K562 (cell line): ENCODE data around the gene CNPY4. TPM values are rescaled to one million over a fixed set of nuclear protein-coding genes. Genes with fewer than 3 reads are reported as not detected.

Experiments
- GATA2 ChIP-seq: sonication (generic); formaldehyde crosslinking; IDR thresholded peaks from 2 replicates; pipeline ENCODE4 v1.4.0; 2020; ENCODE audit warnings: mild to moderate bottlenecking, missing genetic modification reagents
- KLF1 ChIP-seq: fragments of 450-650 bp; IDR thresholded peaks from 2 replicates; pipeline ENCODE4 v1.6.1; 2016; ENCODE audit warnings: missing genetic modification characterization, missing compliant biosample characterization
- MAFG ChIP-seq: fragments of 450-650 bp; conservative IDR thresholded peaks from 2 replicates; pipeline ENCODE4 v1.6.1; 2016; ENCODE audit warnings: missing genetic modification characterization, missing compliant biosample characterization
- MGA ChIP-seq: fragments of 450-650 bp; IDR thresholded peaks from 2 replicates; pipeline ENCODE4 v1.6.1; 2016; ENCODE audit warnings: mild to moderate bottlenecking, moderate library complexity
- REST ChIP-seq, 2 experiments: fragments of 450-650 bp; formaldehyde crosslinking in 1 of 2; IDR thresholded peaks; 2 replicates each; pipeline versions ENCODE4 v1.4.0 to v1.6.1; 2014 to 2020; ENCODE audit warnings: mild to moderate bottlenecking in 2 of 2, borderline replicate concordance in 1 of 2, low read depth in 1 of 2
- SPI1 ChIP-seq: IDR thresholded peaks from 2 replicates; pipeline ENCODE4 v1.6.1; 2011; ENCODE audit warnings: low read depth, low read length, control low read depth, borderline replicate concordance
- polyA plus RNA-seq, 8 experiments: library from polyadenylated mRNA; depleted of rRNA in 4 of 8; stranded (reverse) in 5 of 8; unstranded in 3 of 8; fragments of >200 nt; fragmentation: Nextera tagmentation in 2 of 8; fragmentation: Illumina TruSeq in 1 of 8; extraction: Ambion mirVana in 2 of 8; extraction: Trizol in 1 of 8; gene quantifications; 2 replicates each; pipeline versions ENCODE4 v1.2.1 to v1.2.3, GENCODE V29; 2011 to 2014; ENCODE audit warnings: inconsistent platforms in 1 of 8, missing spikeins in 1 of 8
- total RNA-seq, 7 experiments: library from RNA; depleted of rRNA in 6 of 7; stranded (reverse); fragments of >200 nt in 6 of 7; fragmentation: Illumina TruSeq in 2 of 7; extraction: Trizol in 2 of 7; gene quantifications; 2 replicates each; pipeline versions ENCODE4 v1.2.1 to v1.2.3, GENCODE V29; 2011 to 2021; ENCODE audit warnings: low replicate concordance in 1 of 7

The CNPY4 gene
- total and polyA plus RNA-seq, 9 of the 15 experiments (the other 6 are each of a cell fraction or from before 2014, with no cell fraction given): 1.9 to 11.2 (median 7.0) TPM

- TF ChIP-seq SPI1 (peak; percentile 23; the same call in 1 of the 2 replicates), MGA (peak; percentile 89), KLF1 (tag) (no peak), REST (IDR thresholded peaks at IDR 0.05; ENCODE audit: borderline replicate concordance) (peak; percentile 82), REST (CRISPR knock-in tag; IDR thresholded peaks at IDR 0.05; ENCODE audit: low read depth) (no peak), MAFG (no peak), GATA2 (no peak)
These were observed 29.3 kb downstream of the CNPY4 start, which contains the start of gene LAMTOR4 (continued) for GRCh38 chr7:100148559-100149328.
